HG02870 (cell line): ENCODE data around the gene LSAMP.

ENCODE experiments used
- ATAC-seq: cut with Tn5 transposase; IDR thresholded peaks from one replicate; pipeline ENCODE4 v1.9.1; 2021; ENCODE audit warnings: mild to moderate bottlenecking, moderate library complexity; ENCODE audit not compliant: unreplicated experiment

Gene LSAMP

GRCh38 chr3:115982629-115983028 lies 462.7 kb downstream of the LSAMP start:
- ATAC-seq = peak; percentile 41

- no peak for ATAC-seq
These were observed 463.2 kb downstream of the LSAMP start for GRCh38 chr3:115982108-115982507.

- ATAC-seq = peak; percentile 63
These were observed 464.6 kb downstream of the LSAMP start for GRCh38 chr3:115980709-115981108.

- ATAC-seq = no peak
These were observed 467.4 kb downstream of the LSAMP start for GRCh38 chr3:115977866-115978265.

- no peak for ATAC-seq
These were observed 469.5 kb downstream of the LSAMP start for GRCh38 chr3:115975796-115976195.

GRCh38 chr3:115975353-115975752 lies 469.9 kb downstream of the LSAMP start:
- peak; percentile 92 for ATAC-seq

GRCh38 chr3:115974940-115975339 lies 470.3 kb downstream of the LSAMP start:
- no peak for ATAC-seq

GRCh38 chr3:115968871-115969270 lies 476.4 kb downstream of the LSAMP start:
- ATAC-seq = no peak

GRCh38 chr3:115961380-115961779 lies 483.9 kb downstream of the LSAMP start:
- ATAC-seq = no peak

- peak; percentile 92 for ATAC-seq
These were observed 484.5 kb downstream of the LSAMP start for GRCh38 chr3:115960799-115961198.

GRCh38 chr3:115958526-115958925 lies 486.8 kb downstream of the LSAMP start:
- no peak for ATAC-seq

GRCh38 chr3:115947325-115947724 lies 498.0 kb downstream of the LSAMP start:
- peak; percentile 77 for ATAC-seq

- peak; percentile 63 for ATAC-seq
These were observed 501.7 kb downstream of the LSAMP start for GRCh38 chr3:115943579-115943978.

- no peak for ATAC-seq
These were observed 508.2 kb downstream of the LSAMP start for GRCh38 chr3:115937054-115937453.

- ATAC-seq = peak; percentile 63
These were observed 512.5 kb downstream of the LSAMP start for GRCh38 chr3:115932807-115933206.

- ATAC-seq = no peak
These were observed 513.7 kb downstream of the LSAMP start for GRCh38 chr3:115931581-115931980.

GRCh38 chr3:115930922-115931321 lies 514.4 kb downstream of the LSAMP start:
- peak; percentile 42 for ATAC-seq

- ATAC-seq = peak; percentile 49
These were observed 515.1 kb downstream of the LSAMP start for GRCh38 chr3:115930168-115930567.

- ATAC-seq = no peak
These were observed 516.9 kb downstream of the LSAMP start for GRCh38 chr3:115928376-115928775.

- ATAC-seq = no peak
These were observed 518.1 kb downstream of the LSAMP start for GRCh38 chr3:115927197-115927596.

- ATAC-seq = peak; percentile 66
These were observed 522.5 kb downstream of the LSAMP start for GRCh38 chr3:115922681-115923347.

- no peak for ATAC-seq
These were observed 523.6 kb downstream of the LSAMP start for GRCh38 chr3:115921711-115922110.

- ATAC-seq = no peak
These were observed 526.4 kb downstream of the LSAMP start for GRCh38 chr3:115918900-115919299.
